IgD-negative memory B cell (primary cell): Measurements from ENCODE around the gene CNOT2. TPM values are rescaled to one million over a fixed set of nuclear protein-coding genes. Genes with fewer than 3 reads are reported as not detected.

Experiments used
- H3K27ac Mint-ChIP-seq, 3 donors: one replicate each; pipeline ENCODE4 v1.8.0; 2020 to 2022; ENCODE audit warnings: mild to moderate bottlenecking in 3 of 3, mixed read lengths in 3 of 3, moderate library complexity in 1 of 3
- H3K27me3 Mint-ChIP-seq: one replicate; pipeline ENCODE4 v1.8.0; 2021; ENCODE audit warnings: mixed read lengths
- H3K36me3 Mint-ChIP-seq: one replicate; pipeline ENCODE4 v1.8.0; 2020; ENCODE audit warnings: mild to moderate bottlenecking, mixed read lengths
- H3K4me1 Mint-ChIP-seq, 3 donors: one replicate each; pipeline ENCODE4 v1.8.0; 2020 to 2022; ENCODE audit warnings: mixed read lengths in 3 of 3, mild to moderate bottlenecking in 1 of 3
- H3K4me3 Mint-ChIP-seq, 4 donors: one replicate each; pipeline ENCODE4 v1.8.0; 2020 to 2022; ENCODE audit warnings: mild to moderate bottlenecking in 4 of 4, mixed read lengths in 4 of 4, moderate library complexity in 3 of 4
- H3K9me3 Mint-ChIP-seq, 3 donors: one replicate each; pipeline ENCODE4 v1.8.0; 2020 to 2021; ENCODE audit warnings: mixed read lengths in 3 of 3, mild to moderate bottlenecking in 1 of 3
- polyA plus RNA-seq: library from polyadenylated mRNA; unstranded; fragments of 300-500 nt; fragmentation: Illumina TruSeq; gene quantifications from one replicate; pipeline ENCODE4 v1.2.3, GENCODE V29; 2021

Gene CNOT2
- polyA plus RNA-seq, 1 donor from 2014 or later = 106 TPM

DNA sequence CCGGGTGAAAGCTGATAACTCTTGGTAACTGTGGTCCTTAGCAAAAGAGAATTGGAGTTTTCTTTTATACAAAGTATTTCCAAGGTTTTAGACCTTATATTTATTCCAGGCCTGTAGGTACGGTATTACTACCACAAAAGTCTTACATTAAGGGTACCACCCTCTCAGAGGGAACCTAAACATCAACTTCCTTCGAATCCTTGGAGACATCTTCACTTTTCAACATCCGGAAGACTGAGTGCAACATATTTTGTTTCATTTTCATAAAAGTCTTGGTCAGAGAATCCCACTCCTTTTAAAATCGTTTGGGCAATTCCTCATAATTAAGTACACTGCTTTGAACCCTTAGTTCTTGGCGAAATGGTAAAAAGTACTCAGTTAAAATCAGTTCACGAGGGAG is 1.2 kb downstream of the CNOT2 start:
- peak overlapping the region; percentile 86 to 99 (median 96) for H3K4me3 Mint-ChIP-seq
- peaks cover 0 to 3% (median 0%) of the 10 kb centered on the region in 3 donors for H3K9me3 Mint-ChIP-seq
- H3K36me3 Mint-ChIP-seq = peaks cover 11% of the 10 kb centered on the region
- H3K27me3 Mint-ChIP-seq = no peaks in the 10 kb centered on the region
- peak overlapping the region; percentile 87 to 99 (median 92) for H3K27ac Mint-ChIP-seq
- H3K4me1 Mint-ChIP-seq = peaks cover 55 to 62% (median 57%) of the 10 kb centered on the region in 3 donors

DNA sequence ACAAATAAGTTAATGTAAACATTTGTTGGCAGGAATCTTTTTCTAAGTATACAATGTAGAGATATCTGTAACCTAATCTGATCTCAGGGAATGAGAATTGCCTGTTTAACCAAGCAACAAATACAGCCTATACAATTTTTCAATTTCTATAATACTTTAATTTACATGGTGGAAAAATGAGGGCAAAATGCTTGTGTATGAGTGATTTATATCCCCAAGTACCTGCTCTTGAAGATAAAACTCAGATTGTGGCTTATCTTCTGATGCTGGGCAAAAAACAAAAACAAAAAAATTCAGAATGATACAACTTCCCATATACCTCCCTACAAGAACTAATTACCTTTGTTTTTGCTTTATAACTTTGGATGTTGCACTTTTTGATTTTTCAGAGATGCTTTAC is 2.2 kb downstream of the CNOT2 start:
- H3K4me1 Mint-ChIP-seq = peaks cover 58 to 63% (median 61%) of the 10 kb centered on the region in 3 donors
- H3K27me3 Mint-ChIP-seq = no peaks in the 10 kb centered on the region
- H3K4me3 Mint-ChIP-seq = peak overlapping the region in 3 of 4 donors; percentile 86 to 99 (median 98)
- H3K9me3 Mint-ChIP-seq = peaks cover 0 to 3% (median 0%) of the 10 kb centered on the region in 3 donors
- peak overlapping the region in 2 of 3 donors; percentile 23 to 87 for H3K27ac Mint-ChIP-seq
- peaks cover 11% of the 10 kb centered on the region for H3K36me3 Mint-ChIP-seq

DNA sequence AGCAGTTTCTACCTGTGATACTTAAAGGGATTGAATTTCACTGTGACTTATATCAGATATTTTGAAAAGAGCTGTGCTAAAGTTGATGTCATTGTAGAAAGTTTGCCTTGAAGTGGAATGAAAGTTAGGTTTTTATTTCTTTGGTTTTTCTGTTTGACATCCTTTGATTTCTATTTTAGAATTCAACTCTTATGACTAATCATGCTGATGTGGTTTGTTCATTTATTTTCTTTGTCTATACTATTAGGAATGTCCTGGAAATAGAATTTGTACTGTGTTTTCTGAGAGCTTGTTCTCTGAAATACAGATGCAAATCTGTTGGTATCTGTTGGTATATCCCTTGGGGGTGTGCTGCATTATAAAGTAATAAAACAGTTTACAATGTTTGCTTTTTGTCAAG is 3.3 kb downstream of the CNOT2 start:
- Mint-ChIP-seq H3K4me1 (peaks cover 64 to 67% (median 65%) of the 10 kb centered on the region in 3 donors), H3K27ac (peak overlapping the region in 2 of 3 donors; percentile 33 to 87), H3K9me3 (no peaks in the 10 kb centered on the region), H3K4me3 (peak overlapping the region in 3 of 4 donors; percentile 9 to 50 (median 11)), H3K36me3 (peaks cover 5% of the 10 kb centered on the region), H3K27me3 (no peaks in the 10 kb centered on the region)

DNA sequence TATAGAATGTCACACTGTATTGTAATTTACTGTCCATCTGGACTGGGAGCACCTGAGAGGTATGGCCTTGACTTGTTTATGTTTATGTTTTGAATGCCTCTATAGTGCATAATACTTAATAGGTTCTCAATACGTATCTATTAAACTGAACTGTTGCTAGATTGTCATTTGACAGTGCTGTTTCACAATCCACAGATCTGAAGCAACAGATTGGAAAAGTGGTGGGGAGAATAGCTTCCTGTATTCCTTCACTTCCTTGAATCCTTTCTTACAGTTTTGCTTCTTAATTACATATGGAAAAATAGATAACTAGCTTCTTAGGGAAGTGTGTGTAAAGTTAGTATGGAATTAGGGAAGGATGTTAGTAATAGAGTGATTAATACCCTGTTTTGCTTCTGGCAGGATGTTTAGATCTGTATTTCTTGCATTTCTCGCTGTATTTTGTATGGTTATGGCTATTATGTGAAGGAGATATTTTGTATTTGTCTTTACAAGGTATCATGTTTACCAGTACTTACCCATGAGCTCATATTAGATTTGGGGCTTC is 4.5 kb downstream of the CNOT2 start:
- H3K4me3 Mint-ChIP-seq = peak overlapping the region in 2 of 4 donors; percentile 49 to 65
- no peaks in the 10 kb centered on the region for H3K9me3 Mint-ChIP-seq
- peaks cover 3% of the 10 kb centered on the region for H3K36me3 Mint-ChIP-seq
- H3K27ac Mint-ChIP-seq = peak overlapping the region in 2 of 3 donors; percentile 16 to 21
- H3K27me3 Mint-ChIP-seq = no peaks in the 10 kb centered on the region
- H3K4me1 Mint-ChIP-seq = peaks cover 59 to 66% (median 63%) of the 10 kb centered on the region in 3 donors

DNA sequence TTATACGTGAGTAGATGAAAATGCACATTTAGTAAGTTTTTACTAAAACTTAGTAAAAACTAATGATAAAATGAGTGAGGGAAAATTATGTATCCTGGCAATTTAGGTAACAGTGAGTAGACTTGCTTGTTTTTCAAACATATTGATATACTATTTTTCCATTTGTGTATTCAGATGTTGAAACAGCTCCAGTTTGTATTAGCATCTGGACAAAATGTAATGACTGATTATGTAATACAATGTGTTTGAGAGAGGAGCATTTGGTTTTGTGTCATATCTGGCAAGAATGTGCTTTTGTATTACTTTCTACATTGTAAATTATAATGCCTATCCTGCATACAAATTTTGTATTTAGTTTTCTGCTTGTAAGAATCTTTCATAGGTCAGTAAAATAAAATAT is 5.6 kb downstream of the CNOT2 start:
- Mint-ChIP-seq H3K36me3 (peaks cover 3% of the 10 kb centered on the region), H3K4me1 (peaks cover 64 to 75% (median 68%) of the 10 kb centered on the region in 3 donors), H3K27ac (no peak overlapping the region), H3K27me3 (no peaks in the 10 kb centered on the region), H3K9me3 (no peaks in the 10 kb centered on the region), H3K4me3 (no peak overlapping the region)

DNA sequence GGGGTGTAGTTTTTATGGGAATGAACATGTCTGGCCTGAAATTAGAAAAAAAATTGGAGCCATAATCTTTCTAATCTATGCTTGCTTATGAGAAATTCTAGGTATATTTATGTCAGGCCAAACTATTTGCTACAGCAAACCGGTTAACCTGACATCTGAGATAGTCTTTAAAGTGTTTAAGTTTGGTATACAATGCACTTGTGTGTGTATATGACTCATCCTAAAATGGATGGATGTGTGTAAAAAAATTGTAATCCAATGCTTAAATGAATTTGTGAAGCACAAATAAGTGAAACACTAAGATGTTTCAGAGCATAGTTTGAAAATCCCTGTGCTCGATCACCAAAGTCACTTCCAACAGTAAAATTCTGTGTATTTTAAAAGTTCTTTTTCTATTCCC is 6.7 kb downstream of the CNOT2 start:
- Mint-ChIP-seq H3K27me3 (no peaks in the 10 kb centered on the region), H3K27ac (peak overlapping the region in 1 of 3 donors; percentile 60), H3K4me1 (peaks cover 60 to 72% (median 61%) of the 10 kb centered on the region in 3 donors), H3K36me3 (peaks cover 3% of the 10 kb centered on the region), H3K4me3 (no peak overlapping the region), H3K9me3 (no peaks in the 10 kb centered on the region)

DNA sequence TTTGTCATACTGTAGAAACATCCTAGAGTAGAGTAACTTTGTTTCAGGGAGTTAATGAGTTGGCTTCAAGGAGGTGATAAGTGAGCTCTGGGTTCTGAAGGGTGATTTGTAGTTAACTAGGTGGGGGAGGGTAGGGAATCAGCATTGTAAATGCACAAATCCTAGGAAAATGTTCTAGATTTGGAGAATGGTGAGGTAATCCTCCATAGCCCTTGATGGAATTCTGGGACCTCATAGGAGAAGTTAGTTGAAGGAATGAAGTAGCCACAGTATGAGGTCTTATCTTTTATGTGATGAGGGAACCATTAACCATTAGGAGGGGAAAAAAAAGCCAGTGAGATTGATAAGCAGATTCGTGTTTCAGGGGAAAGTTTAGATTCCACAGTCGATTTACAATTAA is 8.0 kb downstream of the CNOT2 start:
- Mint-ChIP-seq H3K9me3 (no peaks in the 10 kb centered on the region), H3K36me3 (peaks cover 3% of the 10 kb centered on the region), H3K4me3 (peak overlapping the region in 1 of 4 donors; percentile 38), H3K27ac (peak overlapping the region in 1 of 3 donors; percentile 39), H3K27me3 (no peaks in the 10 kb centered on the region), H3K4me1 (peaks cover 54 to 67% (median 57%) of the 10 kb centered on the region in 3 donors)

DNA sequence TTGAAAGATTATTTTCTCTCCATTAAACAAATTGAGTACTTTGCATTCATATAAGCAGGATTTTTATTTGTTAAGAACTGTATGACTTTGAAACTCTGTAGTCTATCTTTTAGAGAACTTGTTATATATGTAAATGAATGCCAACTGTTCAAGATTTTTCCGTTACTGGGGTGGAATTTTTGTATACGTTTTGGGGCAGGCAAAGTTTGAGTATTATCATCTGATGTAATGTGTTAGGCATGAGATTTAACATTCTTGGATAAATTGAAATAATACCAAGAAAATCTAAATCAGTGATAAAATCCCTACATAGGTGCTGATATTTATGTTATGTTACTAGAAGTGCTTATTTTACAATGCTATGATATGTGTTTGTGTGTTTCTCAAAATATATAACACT is 8.4 kb downstream of the CNOT2 start:
- Mint-ChIP-seq H3K4me1 (peaks cover 54 to 65% (median 59%) of the 10 kb centered on the region in 3 donors), H3K27me3 (no peaks in the 10 kb centered on the region), H3K4me3 (peak overlapping the region in 1 of 4 donors; percentile 45), H3K27ac (peak overlapping the region in 1 of 3 donors; percentile 39), H3K36me3 (peaks cover 3% of the 10 kb centered on the region), H3K9me3 (no peaks in the 10 kb centered on the region)

DNA sequence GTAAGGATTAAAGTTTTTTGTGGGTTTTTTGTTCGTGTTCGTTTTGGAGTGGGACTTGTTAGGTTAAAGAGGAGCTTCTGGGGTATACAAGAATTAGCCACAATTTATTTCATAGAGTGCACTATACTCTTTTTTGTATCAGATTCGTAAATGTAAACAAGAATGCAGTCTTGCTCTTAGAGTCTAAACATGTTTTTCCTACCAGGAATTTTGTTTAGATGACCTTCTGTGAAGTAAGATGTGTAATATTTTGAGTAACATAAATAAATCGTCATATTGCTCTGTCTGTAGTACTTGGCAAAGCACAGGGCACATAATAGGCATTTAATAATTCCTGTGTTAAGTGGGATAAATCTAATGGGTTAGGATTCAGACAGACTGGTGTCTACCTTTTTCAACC is 9.6 kb downstream of the CNOT2 start:
- no peak overlapping the region for H3K27ac Mint-ChIP-seq
- no peaks in the 10 kb centered on the region for H3K27me3 Mint-ChIP-seq
- H3K36me3 Mint-ChIP-seq = no peaks in the 10 kb centered on the region
- peaks cover 49 to 60% (median 54%) of the 10 kb centered on the region in 3 donors for H3K4me1 Mint-ChIP-seq
- H3K9me3 Mint-ChIP-seq = no peaks in the 10 kb centered on the region
- no peak overlapping the region for H3K4me3 Mint-ChIP-seq

DNA sequence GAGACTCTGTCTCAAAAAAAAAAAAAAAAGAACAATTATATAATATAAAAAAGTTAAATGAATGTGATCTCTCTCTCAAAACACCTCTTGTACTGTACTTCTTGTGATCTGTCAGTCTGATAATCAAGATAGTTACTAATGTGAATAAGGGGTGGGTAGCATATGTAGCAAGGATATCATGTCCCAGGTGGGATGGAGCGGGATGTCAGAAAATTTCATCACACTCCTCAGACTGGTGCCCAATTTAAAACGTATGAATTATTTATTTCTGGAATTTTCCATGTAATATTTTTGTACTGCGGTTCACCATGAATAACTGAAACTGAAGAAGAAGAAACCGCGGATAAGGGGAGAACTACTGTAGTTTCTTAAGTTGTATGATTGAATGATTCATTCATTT is 11.0 kb downstream of the CNOT2 start:
- H3K9me3 Mint-ChIP-seq = no peaks in the 10 kb centered on the region
- no peaks in the 10 kb centered on the region for H3K36me3 Mint-ChIP-seq
- H3K27me3 Mint-ChIP-seq = no peaks in the 10 kb centered on the region
- peaks cover 47 to 55% (median 55%) of the 10 kb centered on the region in 3 donors for H3K4me1 Mint-ChIP-seq
- no peak overlapping the region for H3K27ac Mint-ChIP-seq
- H3K4me3 Mint-ChIP-seq = no peak overlapping the region

DNA sequence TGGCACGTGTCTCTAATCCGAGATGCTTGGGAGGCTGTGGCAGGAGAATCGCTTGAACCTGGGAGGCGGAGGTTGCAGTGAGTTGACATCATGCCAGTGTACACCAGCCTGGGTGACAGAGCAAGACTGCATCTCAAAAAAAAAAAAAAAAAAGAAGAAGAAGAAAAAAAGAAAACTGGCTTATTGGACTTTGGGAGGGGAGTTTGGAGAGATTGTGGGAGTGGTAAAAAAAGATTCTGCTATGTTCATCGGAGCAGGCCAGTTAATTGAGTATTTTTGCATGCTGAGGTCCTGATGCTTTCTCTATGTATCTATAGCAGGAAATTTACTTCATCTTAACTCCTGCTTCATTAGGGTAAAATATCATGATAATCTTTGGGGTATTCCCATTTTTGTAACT is 11.6 kb downstream of the CNOT2 start:
- H3K4me3 Mint-ChIP-seq = peak overlapping the region in 2 of 4 donors; percentile 52 to 85
- no peaks in the 10 kb centered on the region for H3K9me3 Mint-ChIP-seq
- H3K27me3 Mint-ChIP-seq = no peaks in the 10 kb centered on the region
- no peak overlapping the region for H3K27ac Mint-ChIP-seq
- H3K36me3 Mint-ChIP-seq = no peaks in the 10 kb centered on the region
- H3K4me1 Mint-ChIP-seq = peaks cover 53 to 61% (median 60%) of the 10 kb centered on the region in 3 donors

DNA sequence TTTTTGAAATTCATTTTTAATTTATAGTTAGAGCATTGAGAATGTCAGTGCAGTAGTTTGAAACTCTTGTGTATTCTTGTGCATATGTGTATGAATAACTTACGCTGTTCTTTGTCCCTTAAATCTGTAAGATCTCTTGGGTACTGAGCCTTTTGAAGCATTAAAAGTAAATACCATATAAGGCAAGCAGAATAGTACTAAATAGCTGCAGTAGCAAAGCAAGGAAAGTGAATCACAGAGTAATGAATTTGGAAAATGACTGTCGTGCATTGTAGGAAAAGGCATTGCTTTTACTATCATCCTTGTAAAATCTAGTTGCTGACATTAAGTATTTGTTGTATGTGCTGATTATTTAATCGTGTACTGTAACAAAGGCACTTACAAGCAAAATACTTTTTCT is 12.1 kb downstream of the CNOT2 start:
- H3K27ac Mint-ChIP-seq = no peak overlapping the region
- peaks cover 53 to 59% (median 59%) of the 10 kb centered on the region in 3 donors for H3K4me1 Mint-ChIP-seq
- H3K27me3 Mint-ChIP-seq = no peaks in the 10 kb centered on the region
- H3K4me3 Mint-ChIP-seq = peak overlapping the region in 1 of 4 donors; percentile 85
- no peaks in the 10 kb centered on the region for H3K9me3 Mint-ChIP-seq
- H3K36me3 Mint-ChIP-seq = no peaks in the 10 kb centered on the region

DNA sequence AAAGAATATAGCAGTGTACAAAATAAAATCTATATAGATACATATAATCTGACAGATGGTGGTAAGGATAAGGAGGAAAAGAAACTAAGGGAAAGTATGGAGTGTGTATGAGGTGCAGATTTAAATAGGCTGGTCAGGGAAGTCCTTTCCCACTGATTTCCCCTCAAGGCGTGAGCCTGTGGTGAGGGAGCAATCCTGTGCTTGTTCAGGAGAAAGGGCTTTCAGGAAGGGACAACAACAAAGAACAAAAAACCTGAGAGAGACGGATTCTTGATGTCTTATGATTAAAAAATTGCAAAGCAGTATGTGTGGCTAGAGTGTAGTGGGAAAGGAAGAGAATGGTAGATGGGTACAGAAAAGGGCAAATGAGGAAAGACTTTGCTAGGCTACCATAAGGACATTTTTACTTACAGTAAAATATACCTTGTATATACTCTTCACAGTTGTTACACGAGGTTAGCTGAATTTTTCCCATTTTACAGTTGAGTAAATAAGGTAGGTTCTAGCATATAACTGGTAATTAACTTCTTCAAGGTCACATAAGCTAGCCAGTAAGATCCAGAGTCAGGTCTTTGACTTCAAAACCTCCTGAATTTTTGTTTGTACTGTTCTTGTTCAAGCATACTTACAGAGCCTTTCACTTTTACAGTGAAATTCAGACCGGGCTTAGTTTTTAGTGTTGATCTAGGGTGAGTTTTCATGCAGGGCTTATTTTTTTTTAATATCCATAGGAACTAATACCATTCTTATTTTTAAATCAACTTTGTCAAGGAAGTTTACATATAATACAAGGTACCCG is 15.6 kb downstream of the CNOT2 start:
- Mint-ChIP-seq H3K4me1 (peaks cover 48 to 54% (median 52%) of the 10 kb centered on the region in 3 donors), H3K9me3 (no peaks in the 10 kb centered on the region), H3K27ac (peak overlapping the region in 2 of 3 donors; percentile 10 to 78), H3K4me3 (no peak overlapping the region), H3K36me3 (peaks cover 10% of the 10 kb centered on the region), H3K27me3 (no peaks in the 10 kb centered on the region)

DNA sequence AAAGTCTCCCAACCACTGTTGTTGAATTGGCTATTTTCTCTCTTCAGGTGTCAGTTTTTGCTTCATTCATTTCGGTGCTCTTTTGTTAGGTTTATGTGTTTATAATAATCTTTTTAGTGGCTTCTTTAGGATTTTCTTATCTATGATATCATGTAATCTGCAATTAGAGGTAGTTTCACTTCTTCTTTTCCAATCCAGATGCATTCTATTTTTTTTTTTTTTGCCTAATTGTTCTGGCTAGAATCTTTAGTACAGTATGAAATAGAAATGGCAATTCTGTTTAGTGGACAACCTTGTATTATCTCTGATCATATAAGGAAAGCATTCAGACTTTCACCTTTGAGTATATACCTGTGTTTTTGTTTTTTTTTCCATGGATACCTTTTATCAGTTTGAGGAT is 17.4 kb downstream of the CNOT2 start:
- peak overlapping the region in 2 of 3 donors; percentile 46 to 86 for H3K27ac Mint-ChIP-seq

DNA sequence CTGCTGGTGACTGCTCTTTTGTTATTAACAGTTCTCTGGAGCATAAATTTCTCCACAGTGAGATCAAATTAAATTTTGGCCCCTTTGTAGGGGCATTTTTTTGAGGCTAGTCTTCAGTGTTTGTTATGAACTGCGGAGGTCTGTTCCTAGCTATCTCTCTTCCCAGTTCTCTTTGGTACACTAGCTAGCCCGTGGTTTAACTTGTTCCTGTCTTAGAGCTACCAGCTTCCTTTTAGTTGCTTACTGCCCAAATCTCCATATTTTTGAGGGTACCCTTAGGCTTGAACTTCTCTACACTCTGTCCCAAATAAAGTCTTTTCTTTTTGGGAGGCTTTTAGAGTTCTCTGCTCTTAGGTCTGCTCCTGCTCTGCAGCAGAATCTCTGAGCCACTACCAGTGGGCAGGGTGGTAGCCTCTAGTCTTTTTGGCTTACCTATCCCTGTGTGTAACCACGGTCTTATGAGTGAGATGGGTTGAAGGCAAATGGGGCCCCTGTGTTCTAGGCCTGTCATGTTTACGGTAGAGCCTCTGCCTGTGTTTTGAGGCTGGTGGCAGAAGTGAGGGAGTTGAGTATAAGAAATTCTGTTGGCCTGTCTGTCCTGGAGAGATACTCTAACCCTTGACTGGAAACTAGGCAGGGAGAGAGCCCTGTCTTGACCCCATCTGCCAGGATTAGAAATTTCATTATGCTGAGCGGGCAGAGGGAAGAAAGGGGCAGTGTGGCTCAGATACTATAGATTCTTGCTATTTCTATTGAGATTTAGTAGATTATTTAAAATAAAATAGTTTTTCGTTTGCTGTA is 21.0 kb downstream of the CNOT2 start:
- Mint-ChIP-seq H3K36me3 (peaks cover 20% of the 10 kb centered on the region), H3K27me3 (no peaks in the 10 kb centered on the region), H3K27ac (no peak overlapping the region), H3K4me3 (no peak overlapping the region), H3K9me3 (no peaks in the 10 kb centered on the region), H3K4me1 (peaks cover 53 to 67% (median 67%) of the 10 kb centered on the region in 3 donors)

More for the DNA sequence above, 17.4 kb downstream of the CNOT2 start:
- Mint-ChIP-seq H3K4me1 (peaks cover 54 to 61% (median 59%) of the 10 kb centered on the region in 3 donors), H3K9me3 (no peaks in the 10 kb centered on the region), H3K4me3 (peak overlapping the region in 3 of 4 donors; percentile 3 to 25 (median 19)), H3K36me3 (peaks cover 11% of the 10 kb centered on the region), H3K27me3 (no peaks in the 10 kb centered on the region)
